ENCODE measurements around the gene P2RX3. TPM values are rescaled to one million over a fixed set of nuclear protein-coding genes. Genes with fewer than 3 reads are reported as not detected.

Gene P2RX3
- total RNA-seq, 2 donors from 2014 or later, result not detected

DNA sequence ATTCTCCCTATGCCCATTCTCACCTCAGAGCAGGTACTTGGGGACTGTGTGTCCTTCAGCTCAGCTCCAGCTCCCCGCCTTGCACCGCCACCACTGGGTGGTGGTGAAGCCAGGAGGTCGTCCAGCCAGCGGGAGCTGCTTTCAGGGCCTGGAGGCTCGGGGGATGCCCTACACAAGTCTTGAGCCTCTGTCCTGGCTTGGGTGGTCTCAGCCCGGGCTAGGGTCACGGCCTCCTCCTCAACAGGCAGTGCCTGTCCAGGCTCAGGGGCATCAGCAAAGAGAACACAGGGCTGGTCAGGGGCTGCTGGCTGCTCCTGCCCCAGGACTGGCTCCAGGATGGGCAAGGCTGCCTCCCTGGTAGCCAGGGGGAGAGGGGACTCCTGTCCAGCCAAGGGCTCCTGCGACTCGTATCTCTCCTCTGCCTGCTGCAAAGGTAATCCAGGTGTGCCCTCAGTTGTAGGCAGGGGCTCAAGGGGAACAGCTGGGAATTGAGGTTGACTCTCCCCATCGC lies 25.6 kb upstream of the P2RX3 start:
- Histone ChIP-seq H3K36me3 (ENCODE audit: control insufficient read depth, insufficient read depth, low read length) (peaks cover 59% of the 10 kb centered on the region), H3K4me1 (ENCODE audit: control insufficient read depth, insufficient read depth, low read length) (no peaks in the 10 kb centered on the region), H3K9ac (ENCODE audit: extremely low read depth, low read length, poor library complexity, severe bottlenecking) (no peak overlapping the region), H3K4me3 (ENCODE audit: low read length) (no peak overlapping the region), H3K27ac (ENCODE audit: low read depth, low read length) (no peak overlapping the region), H3K9me3 (ENCODE audit: control insufficient read depth, low read length) (no peaks in the 10 kb centered on the region), H3K27me3 (ENCODE audit: control insufficient read depth, insufficient read depth, low read length, poor library complexity, severe bottlenecking) (no peaks in the 10 kb centered on the region)
- Mint-ChIP-seq H3K4me3 (no peak overlapping the region), H3K4me1 (peaks cover 13% of the 10 kb centered on the region), H3K27me3 (ENCODE audit: insufficient read depth) (no peaks in the 10 kb centered on the region), H3K27ac (peak overlapping the region; percentile 80), H3K36me3 (ENCODE audit: low read depth) (peaks cover 37% of the 10 kb centered on the region), H3K9me3 (no peaks in the 10 kb centered on the region)
- WGBS, 2 experiments (ENCODE audit: insufficient coverage in 1 of 2, insufficient read length in 1 of 2), result 95 to 100% methylated on average over 7 to 10 of the region's 10 CpGs
- TF ChIP-seq, protein P1, sequence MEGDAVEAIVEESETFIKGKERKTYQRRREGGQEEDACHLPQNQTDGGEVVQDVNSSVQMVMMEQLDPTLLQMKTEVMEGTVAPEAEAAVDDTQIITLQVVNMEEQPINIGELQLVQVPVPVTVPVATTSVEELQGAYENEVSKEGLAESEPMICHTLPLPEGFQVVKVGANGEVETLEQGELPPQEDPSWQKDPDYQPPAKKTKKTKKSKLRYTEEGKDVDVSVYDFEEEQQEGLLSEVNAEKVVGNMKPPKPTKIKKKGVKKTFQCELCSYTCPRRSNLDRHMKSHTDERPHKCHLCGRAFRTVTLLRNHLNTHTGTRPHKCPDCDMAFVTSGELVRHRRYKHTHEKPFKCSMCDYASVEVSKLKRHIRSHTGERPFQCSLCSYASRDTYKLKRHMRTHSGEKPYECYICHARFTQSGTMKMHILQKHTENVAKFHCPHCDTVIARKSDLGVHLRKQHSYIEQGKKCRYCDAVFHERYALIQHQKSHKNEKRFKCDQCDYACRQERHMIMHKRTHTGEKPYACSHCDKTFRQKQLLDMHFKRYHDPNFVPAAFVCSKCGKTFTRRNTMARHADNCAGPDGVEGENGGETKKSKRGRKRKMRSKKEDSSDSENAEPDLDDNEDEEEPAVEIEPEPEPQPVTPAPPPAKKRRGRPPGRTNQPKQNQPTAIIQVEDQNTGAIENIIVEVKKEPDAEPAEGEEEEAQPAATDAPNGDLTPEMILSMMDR (conservative IDR thresholded peaks at IDR 0.05), result no peak
- no peak for DNase-seq

DNA sequence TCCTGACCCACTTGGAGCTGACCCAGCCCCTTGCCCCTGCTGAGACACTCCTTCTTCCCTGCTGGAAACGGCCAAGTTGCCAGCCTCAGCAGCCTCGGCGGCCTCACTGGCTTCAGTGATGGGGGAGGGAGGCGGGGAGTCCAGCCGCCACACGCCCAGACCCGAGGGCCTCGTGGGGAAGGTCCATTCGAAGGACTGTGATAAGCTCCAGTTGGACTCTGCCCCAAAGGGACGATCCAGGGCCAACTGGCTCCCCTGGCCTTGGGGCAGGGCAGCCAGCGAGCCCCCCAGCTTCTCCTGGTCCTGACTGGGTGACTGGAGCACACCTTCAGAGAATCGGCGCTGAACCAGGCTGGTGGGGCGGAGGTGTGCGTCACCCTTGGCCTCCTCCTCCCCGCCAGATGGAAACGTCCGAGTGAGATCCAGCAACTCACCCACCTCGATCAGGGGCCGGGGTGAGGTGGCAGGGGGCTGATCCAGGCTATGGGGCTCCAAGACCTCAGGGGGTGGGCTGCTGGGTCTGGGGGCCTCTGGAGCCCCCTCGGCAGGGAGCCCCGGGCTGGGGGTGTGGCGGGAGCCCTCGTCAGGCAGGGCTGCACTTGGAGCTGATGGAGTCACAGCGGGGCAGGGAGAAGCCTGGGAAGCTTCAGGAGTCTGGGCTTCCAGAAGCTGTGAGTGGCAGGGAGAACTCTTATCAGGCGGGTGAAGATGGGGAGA lies 24.9 kb upstream of the P2RX3 start:
- Mint-ChIP-seq H3K36me3 (ENCODE audit: low read depth) (peaks cover 35% of the 10 kb centered on the region), H3K4me1 (peaks cover 15% of the 10 kb centered on the region), H3K4me3 (no peak overlapping the region), H3K27ac (no peak overlapping the region), H3K27me3 (ENCODE audit: insufficient read depth) (no peaks in the 10 kb centered on the region), H3K9me3 (no peaks in the 10 kb centered on the region)
- H3K9ac ChIP-seq (ENCODE audit: extremely low read depth, low read length, poor library complexity, severe bottlenecking), result no peak overlapping the region
- DNase-seq, result no peak
- H3K27me3 ChIP-seq (ENCODE audit: control insufficient read depth, insufficient read depth, low read length, poor library complexity, severe bottlenecking), result no peaks in the 10 kb centered on the region
- no peaks in the 10 kb centered on the region for H3K4me1 ChIP-seq (ENCODE audit: control insufficient read depth, insufficient read depth, low read length)
- H3K4me3 ChIP-seq (ENCODE audit: low read length), result no peak overlapping the region
- no peaks in the 10 kb centered on the region for H3K9me3 ChIP-seq (ENCODE audit: control insufficient read depth, low read length)
- peaks cover 60% of the 10 kb centered on the region for H3K36me3 ChIP-seq (ENCODE audit: control insufficient read depth, insufficient read depth, low read length)
- WGBS, 2 experiments (ENCODE audit: insufficient coverage in 1 of 2, insufficient read length in 1 of 2), result 93% methylated on average over 15 to 26 of the region's 26 CpGs
- H3K27ac ChIP-seq (ENCODE audit: low read depth, low read length), result no peak overlapping the region
- TF ChIP-seq, protein P1 (conservative IDR thresholded peaks at IDR 0.05), result no peak

DNA sequence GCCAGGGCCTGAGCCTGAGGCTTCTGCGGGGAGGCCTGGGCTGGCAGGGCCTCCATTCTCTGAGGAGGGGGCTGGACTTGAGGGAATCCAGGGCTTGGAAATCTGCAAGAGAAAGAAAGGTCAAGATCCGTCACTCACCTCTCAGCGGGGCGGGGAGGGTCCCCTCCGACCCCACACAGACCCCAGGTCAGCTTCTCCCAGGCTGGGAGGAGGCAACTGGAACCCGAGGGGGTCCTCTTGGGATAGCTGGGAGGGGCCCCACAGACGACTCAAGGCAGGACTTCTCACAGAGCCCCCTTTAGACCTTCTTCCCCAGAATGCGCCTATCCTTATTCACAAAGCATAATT lies 24.4 kb upstream of the P2RX3 start:
- Histone ChIP-seq H3K9ac (ENCODE audit: extremely low read depth, low read length, poor library complexity, severe bottlenecking) (no peak overlapping the region), H3K4me1 (ENCODE audit: control insufficient read depth, insufficient read depth, low read length) (no peaks in the 10 kb centered on the region), H3K27me3 (ENCODE audit: control insufficient read depth, insufficient read depth, low read length, poor library complexity, severe bottlenecking) (no peaks in the 10 kb centered on the region), H3K4me3 (ENCODE audit: low read length) (no peak overlapping the region), H3K36me3 (ENCODE audit: control insufficient read depth, insufficient read depth, low read length) (peaks cover 55% of the 10 kb centered on the region), H3K9me3 (ENCODE audit: control insufficient read depth, low read length) (no peaks in the 10 kb centered on the region), H3K27ac (ENCODE audit: low read depth, low read length) (no peak overlapping the region)
- H3K27ac Mint-ChIP-seq, result peak overlapping the region; percentile 52
- TF ChIP-seq, protein P1 (conservative IDR thresholded peaks at IDR 0.05), result no peak
- H3K27me3 Mint-ChIP-seq (ENCODE audit: insufficient read depth), result no peaks in the 10 kb centered on the region
- H3K4me3 Mint-ChIP-seq, result no peak overlapping the region
- 80% methylated on average over 3 to 8 of the region's 8 CpGs for WGBS, 2 experiments (ENCODE audit: insufficient coverage in 1 of 2, insufficient read length in 1 of 2)
- no peak for DNase-seq
- H3K4me1 Mint-ChIP-seq, result peaks cover 16% of the 10 kb centered on the region
- peaks cover 33% of the 10 kb centered on the region for H3K36me3 Mint-ChIP-seq (ENCODE audit: low read depth)
- H3K9me3 Mint-ChIP-seq, result no peaks in the 10 kb centered on the region

Data from endodermal cell (in vitro differentiated cells).